Stimulated activated CD4-positive, alpha-beta T cell treated with anti-CD3 and anti-CD28 coated beads, Interleukin-2, amount 100 ng/mL, for 48 hours (primary cell): ENCODE results near the gene ERC1.
"Not testable (repeated sequence)": the region's sequence is repeated elsewhere in the genome, so short reads cannot be mapped to it uniquely, and the experiment has no call there.

Experiments
- DNase-seq, 2 donors: peaks; one replicate each; pipeline ENCODE4 v3.0.0-alpha.2; 2020

Gene ERC1

DNA sequence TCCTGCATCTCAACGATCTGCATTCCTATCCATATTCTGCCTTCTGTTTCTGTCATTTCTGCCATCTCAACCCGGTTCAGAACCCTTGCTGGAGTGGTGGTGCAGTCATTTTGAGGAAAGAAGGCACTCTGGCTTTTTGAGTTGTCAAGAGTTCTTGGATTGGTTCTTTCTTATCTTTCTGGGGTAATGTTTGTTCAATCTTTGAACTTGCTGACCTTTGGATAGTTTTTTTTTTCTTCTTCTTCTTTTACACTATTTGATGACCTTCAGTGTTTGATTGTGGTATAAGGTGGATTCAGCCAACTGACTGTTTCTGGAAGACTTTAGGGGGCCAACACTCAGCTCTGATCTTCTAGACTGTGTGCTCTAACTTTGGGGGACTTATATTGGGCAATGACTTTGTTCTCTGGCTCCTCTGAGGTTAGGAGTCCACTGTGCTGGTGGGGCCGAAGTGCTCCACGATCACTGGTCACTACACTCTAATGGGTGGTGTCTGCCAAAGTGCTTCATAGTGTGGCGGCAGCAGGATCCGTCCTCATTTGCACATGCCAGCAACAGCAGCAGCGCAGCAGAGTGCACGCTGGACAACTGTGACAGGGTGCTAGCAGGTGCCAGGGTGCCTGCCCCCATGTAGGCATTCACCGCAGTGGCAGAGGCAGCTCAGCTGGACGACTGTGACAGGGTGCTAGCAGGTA lies 347.6 kb downstream of the ERC1 start:
- DNase-seq, result no peak

DNA sequence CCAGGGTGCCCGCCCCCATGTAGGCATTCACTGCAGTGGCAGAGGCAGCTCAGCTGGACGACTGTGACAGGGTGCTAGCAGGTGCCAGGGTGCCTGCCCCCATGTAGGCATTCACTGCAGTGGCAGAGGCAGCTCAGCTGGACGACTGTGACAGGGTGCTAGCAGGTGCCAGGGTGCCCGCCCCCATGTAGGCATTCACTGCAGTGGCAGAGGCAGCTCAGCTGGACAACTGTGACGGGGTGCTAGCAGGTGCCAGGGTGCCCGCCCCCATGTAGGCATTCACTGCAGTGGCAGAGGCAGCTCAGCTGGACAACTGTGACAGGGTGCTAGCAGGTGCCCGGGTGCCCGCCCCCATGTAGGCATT lies 348.1 kb downstream of the ERC1 start:
- not testable (repeated sequence) for DNase-seq

DNA sequence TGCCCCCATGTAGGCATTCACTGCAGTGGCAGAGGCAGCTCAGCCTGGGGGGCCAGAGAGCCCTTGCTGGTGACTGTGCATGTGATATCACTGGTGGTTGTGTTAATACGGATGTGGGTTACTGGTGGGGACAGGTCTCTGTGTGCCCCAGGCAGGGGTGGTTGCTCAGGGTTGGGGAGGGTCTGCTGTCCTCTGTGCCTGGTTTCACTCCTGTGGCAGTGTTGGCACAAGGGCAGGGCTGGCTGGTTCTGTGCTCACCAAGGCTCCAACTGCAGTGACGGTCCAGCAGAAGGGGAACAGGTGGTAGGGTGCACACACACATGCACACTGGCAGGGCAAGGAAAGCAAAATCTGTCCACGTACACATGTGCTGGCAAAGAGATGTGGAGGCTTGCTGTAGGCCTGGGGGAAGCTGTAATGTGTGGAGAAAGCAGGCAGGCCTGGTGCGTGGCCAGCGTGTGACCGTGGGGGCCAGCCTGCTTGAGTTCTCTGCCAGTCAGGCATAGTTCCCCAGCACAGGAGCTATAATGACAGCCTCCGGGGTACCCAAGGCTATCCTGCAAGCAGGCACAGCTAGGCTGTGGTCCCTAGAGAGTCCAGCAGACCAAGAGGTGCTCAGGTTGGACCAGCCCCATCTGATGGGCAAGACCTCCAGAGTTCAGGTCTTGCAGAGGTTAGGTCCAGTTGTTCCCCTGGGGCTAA lies 348.7 kb downstream of the ERC1 start:
- no peak for DNase-seq

DNA sequence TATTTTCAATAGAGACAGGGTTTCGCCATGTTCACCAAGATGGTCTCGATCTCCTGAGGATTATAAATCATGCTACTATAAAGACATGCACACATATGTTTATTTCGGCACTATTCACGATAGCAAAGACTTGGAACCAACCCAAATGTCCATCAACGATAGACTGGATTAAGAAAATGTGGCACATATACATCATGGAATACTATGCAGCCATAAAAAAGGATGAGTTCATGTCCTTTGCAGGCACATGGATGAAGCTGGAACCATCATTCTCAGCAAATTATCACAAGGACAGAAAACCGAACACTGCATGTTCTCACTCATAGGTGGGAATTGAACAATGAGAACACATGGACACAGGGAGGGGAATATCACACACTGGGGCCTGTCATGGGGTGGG lies 350.2 kb downstream of the ERC1 start:
- DNase-seq, result not testable (repeated sequence)

DNA sequence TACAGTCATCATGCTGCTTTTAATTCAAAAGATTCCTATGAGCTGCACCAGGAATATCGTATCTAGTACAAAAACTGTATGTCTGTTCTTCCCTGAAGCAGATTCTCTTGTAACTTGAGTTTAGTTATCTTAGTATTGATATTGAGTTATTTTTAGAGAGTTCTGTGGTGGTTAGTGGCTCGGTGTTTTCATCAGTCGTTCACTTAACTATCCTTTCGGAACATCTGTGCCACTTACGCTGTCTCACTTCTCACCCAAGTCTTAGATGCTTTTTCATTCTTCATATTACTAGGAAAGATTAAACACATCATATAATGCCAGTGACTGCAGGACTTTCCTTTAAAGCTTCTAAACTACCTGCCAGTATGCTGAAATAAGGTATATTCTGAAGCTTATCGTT lies 352.4 kb downstream of the ERC1 start:
- DNase-seq, result no peak

DNA sequence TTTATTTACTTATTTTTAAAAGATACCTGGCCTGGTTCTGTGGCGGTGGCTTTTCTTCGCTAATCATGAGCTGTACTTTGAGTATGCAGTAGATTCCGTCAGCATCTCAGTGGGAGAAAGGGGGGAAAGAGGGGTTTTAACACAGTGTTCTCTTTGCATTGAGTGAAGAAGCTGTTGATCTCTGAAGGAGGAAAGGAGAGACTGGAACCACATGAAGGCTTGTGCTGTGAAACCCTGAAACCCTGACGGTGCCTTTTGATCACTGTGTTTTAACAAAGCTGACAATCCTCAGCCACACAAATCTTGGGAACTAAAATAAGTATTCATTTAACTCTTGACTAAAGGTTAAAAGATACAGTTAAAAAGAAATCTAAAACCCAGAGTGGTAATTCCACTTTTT lies 353.2 kb downstream of the ERC1 start:
- DNase-seq, result no peak

DNA sequence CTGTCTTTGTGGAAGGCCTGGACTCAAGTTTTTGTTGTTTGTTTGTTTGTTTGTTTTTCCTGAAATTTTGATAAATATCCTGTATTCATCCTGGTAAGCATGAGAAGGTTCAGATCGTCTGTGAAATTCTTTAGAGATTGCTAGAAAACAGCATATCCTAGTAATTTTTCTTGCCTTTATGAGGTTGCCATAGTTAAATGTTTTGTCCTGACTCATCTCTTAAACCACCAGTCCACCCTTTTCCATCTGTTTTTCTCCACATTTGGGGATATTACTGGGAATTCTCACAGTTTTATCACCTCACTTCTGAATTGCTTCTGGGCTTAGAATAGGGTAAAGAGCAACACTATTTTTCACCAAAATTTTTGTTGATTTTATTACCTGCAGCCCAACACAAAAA lies 355.1 kb downstream of the ERC1 start:
- no peak for DNase-seq

DNA sequence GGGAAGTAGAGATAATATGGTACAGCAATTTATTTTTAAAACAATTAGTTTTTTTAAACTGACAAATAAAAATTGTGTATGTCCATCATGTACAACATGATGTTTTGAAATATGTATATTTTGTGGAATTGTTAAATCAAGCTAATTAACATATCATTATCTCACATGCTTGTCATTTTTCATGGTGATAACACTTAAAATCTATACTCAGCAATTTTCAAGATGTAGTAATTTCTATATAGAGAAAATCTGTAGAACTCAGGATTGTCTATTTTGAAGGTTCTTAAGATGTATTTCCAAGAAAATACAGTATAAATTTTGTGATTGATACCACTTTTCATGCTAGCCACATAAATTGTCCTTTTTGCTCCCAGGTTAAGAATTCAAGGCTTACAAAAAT lies 356.3 kb downstream of the ERC1 start:
- no peak for DNase-seq

DNA sequence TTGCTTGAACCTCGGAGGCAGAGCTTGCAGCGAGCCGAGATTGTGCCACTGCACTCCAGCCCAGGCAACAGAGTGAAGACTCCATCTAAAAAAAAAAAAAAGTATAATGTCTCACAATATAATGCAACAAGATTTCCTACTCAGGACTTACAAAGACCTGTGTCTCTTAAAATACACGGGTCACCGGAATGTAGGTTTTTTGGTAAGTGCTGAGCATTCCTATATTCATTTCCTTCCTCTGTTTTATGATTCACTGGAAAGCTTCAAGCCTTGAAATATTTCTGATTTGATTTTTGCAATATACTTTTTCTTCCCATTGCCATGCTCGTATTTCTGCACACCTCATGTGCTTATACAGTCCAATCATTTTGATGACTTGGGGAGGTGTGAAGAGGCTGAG lies 357.6 kb downstream of the ERC1 start:
- DNase-seq, result no peak

DNA sequence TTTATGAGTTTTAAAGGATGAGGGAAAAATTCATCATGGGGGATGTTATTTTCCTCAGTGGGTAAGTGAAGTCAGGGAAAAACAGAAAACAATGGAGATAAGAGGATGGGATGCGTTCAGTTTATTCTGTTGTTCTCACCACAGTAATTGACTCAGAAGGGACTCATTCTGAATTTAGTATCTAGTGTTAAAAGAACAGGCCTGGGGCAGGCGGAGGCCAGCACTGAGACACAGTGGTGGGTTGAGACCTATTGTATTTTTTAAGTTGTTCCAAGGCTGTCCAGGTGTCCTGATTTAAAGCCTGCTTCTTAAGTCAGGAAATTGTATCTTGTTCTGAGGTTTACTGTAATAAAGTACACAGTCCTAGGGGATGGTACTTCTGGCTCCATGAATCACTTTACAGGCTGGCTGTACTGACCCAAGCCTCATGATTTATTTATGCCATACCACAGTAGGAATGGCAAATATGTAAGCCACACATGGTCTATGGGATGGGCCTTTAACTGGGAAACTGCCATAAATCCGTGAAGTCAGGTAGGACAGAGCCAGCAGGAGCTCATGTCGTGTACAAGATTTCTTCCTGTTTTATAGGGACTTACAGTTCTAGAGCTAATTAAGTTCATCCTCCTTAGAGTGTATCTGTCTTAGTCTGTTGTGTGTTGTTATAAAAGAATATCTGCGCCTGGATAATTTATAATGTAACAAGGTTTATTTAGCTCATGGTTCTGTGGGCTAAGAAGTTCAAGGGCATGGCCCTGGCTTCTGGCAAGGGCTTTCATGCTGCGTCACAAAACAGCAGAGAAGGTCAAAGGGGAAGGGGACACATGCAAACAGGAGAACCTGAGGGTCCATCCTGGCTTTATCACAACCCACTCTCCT lies 359.3 kb downstream of the ERC1 start:
- no peak for DNase-seq

DNA sequence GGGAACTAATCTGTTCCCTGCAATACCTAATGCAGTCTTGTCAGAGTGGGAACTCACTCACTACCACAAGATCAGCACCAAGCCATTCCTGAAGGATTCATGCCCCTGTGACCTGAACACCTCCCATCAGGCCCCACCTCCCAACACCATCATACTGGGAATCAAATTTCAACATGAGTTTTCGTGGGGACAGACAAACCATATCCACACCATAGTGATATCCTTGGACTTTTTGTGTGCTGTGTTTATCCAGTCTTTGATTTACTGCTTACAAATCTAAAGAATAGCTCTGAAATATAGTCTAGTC lies 359.9 kb downstream of the ERC1 start:
- no peak for DNase-seq

DNA sequence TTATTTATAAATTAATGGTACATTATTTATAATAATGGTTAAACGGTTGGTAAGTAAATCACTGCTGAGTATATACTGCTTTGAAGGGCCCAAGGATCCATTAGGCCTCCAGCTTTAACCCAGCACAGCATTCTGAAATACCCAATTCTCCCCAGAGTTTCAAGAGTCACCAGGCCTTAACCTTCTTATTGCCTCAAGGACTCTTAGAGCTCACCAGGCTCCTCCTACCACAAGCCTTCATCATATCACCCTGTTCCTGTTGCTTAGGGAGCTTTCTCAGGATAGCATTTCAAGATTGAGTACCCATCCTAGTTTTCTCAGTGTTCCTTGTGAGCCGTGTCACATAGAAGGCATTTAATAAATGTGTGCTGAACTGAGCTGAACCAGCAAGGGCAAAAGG lies 360.9 kb downstream of the ERC1 start:
- DNase-seq, result no peak

DNA sequence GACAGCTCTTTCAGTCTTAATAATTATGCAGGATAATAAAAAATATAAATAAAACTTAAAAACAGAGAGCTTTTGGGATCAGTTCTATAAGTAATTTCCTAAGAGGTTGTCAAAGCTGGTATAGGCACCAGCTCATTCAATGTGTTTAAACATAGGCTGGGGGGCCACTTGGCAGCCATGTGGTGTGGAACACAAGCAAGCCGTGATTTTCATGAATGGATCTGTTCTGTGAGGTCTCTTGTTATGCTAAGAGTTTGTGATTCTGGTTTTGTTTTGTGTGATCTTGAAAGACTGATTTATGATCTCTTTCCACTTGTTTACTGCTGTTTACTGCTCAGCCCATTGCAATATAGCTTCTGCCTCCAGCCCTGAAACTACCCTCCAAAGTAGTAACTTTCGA lies 362.4 kb downstream of the ERC1 start:
- DNase-seq, result no peak

DNA sequence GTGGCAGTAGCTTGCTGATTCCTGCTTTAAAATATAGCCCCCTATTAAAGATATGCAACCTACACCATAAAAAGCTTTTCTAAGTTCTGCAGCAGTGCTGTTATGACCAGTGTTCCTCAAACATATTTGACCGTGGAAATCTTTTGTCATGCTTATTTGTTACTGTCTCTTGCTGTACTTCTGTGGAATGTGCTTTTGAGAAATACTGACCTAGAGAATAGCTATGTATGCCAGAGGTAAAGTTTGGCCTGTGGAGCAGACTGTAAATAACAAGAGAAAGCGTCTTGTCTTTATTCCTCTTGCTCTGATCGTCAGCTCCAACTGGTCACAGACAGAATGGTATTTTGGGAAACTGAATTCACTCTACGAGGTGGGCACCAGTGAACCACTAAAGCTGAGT lies 364.4 kb downstream of the ERC1 start:
- no peak for DNase-seq

DNA sequence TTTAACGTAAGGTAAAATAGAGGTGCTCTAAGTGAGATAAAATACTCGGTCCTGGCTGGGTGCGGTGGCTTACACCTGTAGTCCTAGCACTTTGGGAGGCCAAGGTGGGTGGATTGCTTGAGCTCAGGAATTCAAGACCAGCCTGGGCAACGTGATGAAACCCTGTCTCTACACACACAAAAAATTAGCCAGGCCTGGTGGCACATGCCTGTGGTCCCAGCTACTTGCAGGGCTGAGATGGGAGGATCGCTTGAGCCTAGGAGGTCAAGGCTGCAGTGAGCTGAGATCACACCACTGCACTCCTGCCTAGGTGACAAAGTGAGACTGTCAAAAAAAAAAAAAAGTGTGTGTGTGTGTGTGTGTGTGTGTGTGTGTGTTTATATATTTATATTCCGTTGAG lies 364.8 kb downstream of the ERC1 start:
- not testable (repeated sequence) for DNase-seq

DNA sequence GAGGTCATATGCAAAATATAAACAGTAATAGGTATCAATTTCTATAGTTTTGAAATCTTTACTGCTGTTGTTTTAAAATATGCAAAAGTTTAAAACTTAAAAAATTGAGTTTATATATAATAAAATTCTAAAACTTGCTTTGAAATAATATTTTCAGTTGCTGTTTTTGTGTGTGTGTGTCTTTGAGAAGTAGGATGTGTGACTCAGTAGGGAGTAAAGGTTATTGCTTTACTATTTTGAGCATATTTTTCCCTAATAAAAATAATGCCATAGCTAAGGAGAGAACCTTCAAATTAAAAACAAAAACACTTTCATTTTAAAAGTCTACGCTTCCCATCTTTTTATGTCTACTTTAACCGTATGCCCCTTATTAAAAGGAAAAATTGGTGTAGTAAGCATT lies 365.3 kb downstream of the ERC1 start:
- no peak for DNase-seq

DNA sequence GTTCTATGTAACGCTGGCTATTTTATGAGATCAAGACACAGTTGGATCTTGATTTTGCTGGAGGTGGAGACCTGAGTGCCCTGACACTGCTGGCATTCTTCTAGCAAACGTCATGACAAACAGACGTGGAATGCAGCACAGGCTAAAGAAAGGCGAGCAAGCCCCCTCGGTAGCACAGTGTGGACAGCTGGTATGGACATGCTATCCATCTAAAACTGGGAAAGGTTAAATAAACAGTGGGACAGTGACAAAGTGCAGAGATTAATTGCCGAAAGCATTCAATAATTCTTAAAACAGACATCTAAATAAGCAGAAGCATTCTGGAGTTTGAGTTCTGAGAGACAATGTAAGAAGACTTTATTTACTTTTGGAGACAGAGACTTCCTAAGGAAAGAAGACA lies 366.1 kb downstream of the ERC1 start:
- no peak for DNase-seq

DNA sequence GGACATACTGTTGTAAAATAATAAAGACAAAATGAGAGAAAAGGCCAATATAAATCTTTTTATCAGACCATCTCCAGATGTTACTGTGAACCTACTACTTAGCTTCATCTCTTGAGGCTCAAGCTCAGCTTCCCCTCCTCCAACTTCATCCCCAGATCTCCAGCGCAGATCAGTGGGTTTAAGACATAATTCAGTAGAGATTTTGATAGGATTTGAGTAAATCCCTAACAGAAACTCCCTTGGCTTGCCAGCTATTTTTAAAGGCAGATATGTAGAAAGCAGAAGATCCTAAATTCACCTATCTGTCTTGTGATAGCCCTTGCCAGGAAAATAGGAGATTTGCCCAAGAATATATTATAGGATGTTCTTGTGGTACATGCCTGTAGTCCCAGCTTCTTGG lies 366.7 kb downstream of the ERC1 start:
- no peak for DNase-seq

DNA sequence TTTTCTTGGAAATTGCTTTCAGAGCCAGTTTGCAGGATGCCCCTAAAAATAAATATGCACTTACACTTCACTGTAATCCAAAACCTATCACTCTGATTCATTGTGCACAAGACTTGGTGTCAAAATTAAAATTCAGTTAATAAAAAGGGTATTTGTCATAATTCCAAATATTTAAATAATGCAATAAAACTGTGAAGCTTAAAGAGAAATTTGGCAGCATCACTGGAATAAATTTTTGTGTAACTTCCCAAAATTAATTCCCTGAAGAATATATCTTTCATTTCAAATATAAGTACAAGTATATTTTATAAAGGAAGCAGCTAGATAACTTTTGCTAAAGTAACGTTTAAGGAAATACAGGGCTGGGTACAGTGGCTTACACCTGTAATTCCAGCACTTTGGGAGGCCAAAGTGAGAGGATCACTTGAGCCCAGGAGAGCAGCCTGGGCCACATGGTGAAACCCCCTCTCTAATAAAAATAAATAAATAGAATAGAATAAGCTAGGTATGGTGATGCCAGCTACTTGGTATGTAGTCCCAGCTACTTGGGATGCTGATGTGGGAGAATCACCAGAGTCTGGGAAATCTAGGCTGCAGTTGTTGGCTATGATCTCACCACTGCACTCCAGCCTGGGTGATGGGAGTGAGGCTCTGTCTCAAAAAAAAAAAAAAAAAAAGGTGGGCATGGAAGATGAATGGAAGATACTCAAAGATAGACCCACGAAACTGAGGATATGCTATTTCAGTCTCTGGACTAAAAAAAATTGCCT lies 369.6 kb downstream of the ERC1 start:
- no peak for DNase-seq

DNA sequence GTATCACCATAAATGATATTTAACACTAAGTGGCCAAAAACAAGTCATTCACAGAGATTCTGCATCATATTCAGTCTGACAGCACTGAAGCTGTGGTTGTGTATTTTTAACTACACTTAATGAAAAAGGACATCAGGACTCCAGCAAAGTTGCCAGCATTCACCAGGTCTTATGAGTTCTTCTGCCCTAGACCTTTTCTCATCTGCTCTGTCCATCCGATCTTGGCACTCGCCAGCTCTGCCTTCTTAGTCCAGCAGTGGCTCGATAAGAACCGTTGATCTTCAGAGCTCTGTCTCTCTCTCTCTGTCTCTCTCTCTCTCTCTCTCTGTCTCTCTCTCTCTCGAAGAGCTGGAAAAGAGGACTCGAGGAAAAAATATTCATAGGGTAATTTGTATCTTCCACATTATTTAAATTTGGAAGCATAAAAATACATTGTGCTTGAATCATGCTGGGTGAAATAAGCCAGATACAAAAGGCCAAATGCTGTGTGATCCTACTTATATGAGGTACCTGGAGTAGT lies 371.2 kb downstream of the ERC1 start:
- no peak for DNase-seq

DNA sequence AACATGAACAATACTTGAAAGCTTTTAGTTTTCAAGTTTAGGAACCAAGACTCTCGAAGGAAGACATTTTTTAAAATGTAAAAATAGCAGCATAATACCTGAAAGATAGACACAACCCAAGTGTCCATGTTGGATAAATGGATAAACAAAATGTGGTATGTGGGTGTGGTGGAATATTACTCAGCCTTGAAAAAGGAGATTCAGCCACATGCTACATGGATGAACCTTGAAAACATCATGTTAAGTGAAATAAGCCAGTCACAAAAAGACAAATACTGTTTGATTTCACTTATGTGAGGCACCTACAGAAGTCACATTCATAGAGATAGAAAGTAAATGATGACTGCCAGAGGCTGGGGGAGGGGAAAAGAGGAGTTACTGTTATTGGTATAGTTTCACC lies 374.7 kb downstream of the ERC1 start:
- DNase-seq, result no peak

DNA sequence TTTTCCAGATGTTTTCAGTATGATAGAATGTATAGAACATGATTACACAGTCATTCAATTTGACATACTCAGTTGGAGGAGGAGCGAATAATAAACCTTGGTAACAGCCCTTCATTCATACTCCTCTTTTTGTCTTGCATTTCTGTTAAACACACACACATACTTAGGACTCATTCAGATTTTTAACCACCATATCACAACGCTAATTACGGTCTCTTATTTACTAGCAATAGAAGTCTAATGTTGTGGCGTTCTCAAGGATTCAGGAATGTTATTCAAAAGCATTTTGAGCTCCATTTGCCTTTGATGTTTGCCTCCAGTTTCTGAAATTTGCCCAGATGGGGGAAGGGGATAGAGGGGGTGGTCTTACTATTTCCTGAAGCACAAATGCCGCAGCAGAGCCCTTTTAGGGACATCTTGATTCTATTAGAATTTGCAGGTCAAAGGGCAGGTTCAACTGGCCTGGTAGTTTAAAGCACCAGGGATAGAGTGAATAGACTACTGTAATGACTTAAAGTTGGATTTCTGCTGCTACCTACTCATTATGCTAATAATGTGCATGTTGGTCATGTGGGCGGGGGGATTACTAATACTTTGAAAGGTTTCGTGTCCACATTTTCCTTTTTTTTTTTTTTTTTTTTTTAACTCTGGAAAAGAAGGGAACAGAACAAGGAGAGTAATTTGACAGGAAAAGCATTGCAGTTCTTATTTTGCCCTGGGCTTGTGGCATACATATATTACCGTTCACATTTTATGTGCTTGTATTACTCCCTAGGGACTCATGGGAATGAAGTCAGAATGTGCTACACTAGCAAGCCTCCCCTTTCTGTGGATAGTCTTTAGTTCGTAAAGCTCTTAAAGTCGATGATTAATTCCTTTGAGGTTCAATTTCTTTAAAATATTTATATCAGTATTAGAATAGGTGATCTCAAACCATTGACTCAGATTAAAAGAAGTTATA lies 376.6 kb downstream of the ERC1 start:
- DNase-seq, result no peak
